Activated CD4-positive, alpha-beta memory T cell treated with anti-CD3 and anti-CD28 coated beads for 36 hours (primary cell): ENCODE results near the gene AMBRA1. TPM values are rescaled to one million over a fixed set of nuclear protein-coding genes. Genes with fewer than 3 reads are reported as not detected.

Experiments
- CTCF ChIA-PET: fragments of 350-600 bp; sonication (Branson Sonifier 250); formaldehyde crosslinking; loops from one replicate; lab custom pipeline; 2021; ENCODE audit warnings: antibody characterized with exemption, inconsistent platforms; lab: Charles Lee
- POLR2A ChIA-PET: fragments of 350-600 bp; sonication (Branson Sonifier 250); formaldehyde crosslinking; loops from one replicate; lab custom pipeline; 2021; ENCODE audit warnings: antibody characterized with exemption; lab: Charles Lee
- DNase-seq: peaks from one replicate; pipeline ENCODE4 v3.0.0-alpha.2; 2020
- H3K27ac Mint-ChIP-seq: one replicate; pipeline ENCODE4 v1.8.0; 2021; ENCODE audit warnings: mixed read lengths
- H3K27me3 Mint-ChIP-seq: one replicate; pipeline ENCODE4 v1.8.0; 2021; ENCODE audit warnings: mixed read lengths
- H3K36me3 Mint-ChIP-seq: one replicate; pipeline ENCODE4 v1.8.0; 2021; ENCODE audit warnings: mixed read lengths
- H3K4me1 Mint-ChIP-seq: one replicate; pipeline ENCODE4 v1.8.0; 2021; ENCODE audit warnings: low read depth, mixed read lengths
- H3K4me3 Mint-ChIP-seq: one replicate; pipeline ENCODE4 v1.8.0; 2021; ENCODE audit warnings: mild to moderate bottlenecking, mixed read lengths
- H3K9me3 Mint-ChIP-seq: one replicate; pipeline ENCODE4 v1.8.0; 2021; ENCODE audit warnings: mixed read lengths
- intact Hi-C: fragments of 100-400 bp; cut with micrococcal nuclease; formaldehyde crosslinking; loops from one replicate; pipeline ENCODE4 v1.15.1; 2023
- total RNA-seq, 2 experiments: library from RNA; stranded (reverse); gene quantifications; one replicate each; pipeline ENCODE4 v1.2.3, GENCODE V29; 2021

Gene AMBRA1
- total RNA-seq, 2 experiments from 2014 or later: 22.5 to 24.1 TPM

DNA sequence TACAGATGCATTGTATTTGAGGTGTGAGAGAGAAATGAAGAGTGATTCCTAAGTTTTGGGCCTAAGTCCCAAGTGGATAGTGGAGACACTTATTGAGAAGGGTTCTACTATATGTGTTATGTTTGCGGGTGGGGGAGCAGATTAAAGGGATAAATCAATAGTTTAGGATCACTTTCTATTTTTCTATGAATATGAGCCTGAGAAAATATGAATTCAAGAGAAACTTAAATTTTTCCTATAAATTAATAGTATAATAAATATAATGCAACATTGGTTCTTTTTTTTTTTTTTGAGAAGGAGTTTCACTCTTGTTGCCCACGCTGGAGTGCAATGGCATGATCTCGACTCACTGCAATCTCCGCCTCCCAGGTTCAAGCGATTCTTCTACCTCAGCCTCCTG lies 31.3 kb downstream of the AMBRA1 start:
- no peaks in the 10 kb centered on the region for H3K9me3 Mint-ChIP-seq
- H3K27me3 Mint-ChIP-seq: no peaks in the 10 kb centered on the region
- ChIA-PET CTCF (interaction anchor here (1.2 kb wide), 1 partner anchor 33 kb away, joined by 5 read pairs; no protein-coding TSS in a partner anchor), POLR2A (no interaction called here)
- no peak overlapping the region for H3K4me3 Mint-ChIP-seq
- intact Hi-C loops: no loop called here
- H3K27ac Mint-ChIP-seq: no peak overlapping the region
- H3K4me1 Mint-ChIP-seq: peaks cover 51% of the 10 kb centered on the region
- no peaks in the 10 kb centered on the region for H3K36me3 Mint-ChIP-seq
- DNase-seq: no peak

DNA sequence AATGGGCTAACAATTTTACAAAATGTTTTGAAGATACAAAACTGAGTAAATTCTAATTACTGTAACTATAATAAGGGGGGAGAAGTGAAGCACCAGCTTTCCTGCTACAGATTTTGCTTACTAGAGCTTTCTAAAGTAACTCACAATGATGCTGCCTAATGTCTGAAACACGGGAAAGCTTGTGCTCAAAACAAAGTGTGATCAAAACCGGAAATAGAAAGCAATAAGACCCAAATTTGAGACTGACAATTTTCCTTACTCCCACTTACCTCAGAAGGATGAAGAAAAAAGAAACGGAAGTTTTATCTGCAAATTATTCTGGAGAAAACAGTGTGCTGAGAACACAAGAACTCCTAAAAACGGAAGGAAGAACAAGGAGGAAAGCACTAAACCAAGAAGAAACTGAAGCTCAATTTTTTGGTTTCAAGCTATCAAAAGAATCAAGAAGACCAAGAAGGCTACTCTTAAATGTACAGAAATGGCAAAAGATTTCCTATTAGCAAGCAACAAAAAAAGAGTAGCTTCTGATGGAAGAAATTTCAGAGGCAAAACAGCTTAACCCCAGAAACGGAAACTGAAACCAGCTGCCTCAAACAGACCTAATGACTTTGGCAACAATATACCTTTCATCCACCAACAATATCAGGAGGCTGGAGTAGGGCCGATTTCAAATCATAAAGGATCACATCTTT lies 33.4 kb downstream of the AMBRA1 start:
- H3K27me3 Mint-ChIP-seq: no peaks in the 10 kb centered on the region

GRCh38 chr11:46559815-46560214 lies 34.0 kb downstream of the AMBRA1 start:
- intact Hi-C loops: loop anchor here (2.0 kb wide), 1 partner anchor 57 kb away; the partner anchor contains the start of genes ATG13 and HARBI1
- CTCF ChIA-PET: interaction anchor here (0.7 to 2.4 kb wide), 4 partner anchors 30 to 110 kb away, joined by 3 to 9 read pairs (median 4); partner anchors contain the start of genes ATG13 and HARBI1
- no peaks in the 10 kb centered on the region for H3K36me3 Mint-ChIP-seq
- peaks cover 66% of the 10 kb centered on the region for H3K4me1 Mint-ChIP-seq
- H3K27ac Mint-ChIP-seq: peak overlapping the region; percentile 91
- no peaks in the 10 kb centered on the region for H3K27me3 Mint-ChIP-seq
- no peaks in the 10 kb centered on the region for H3K9me3 Mint-ChIP-seq
- peak overlapping the region; percentile 79 for H3K4me3 Mint-ChIP-seq
- DNase-seq: no peak
- POLR2A ChIA-PET: interaction anchor here (0.9 kb wide), 1 partner anchor 56 kb away, joined by 3 read pairs; no protein-coding TSS in a partner anchor

More for the DNA sequence above, 33.4 kb downstream of the AMBRA1 start:
- Mint-ChIP-seq H3K9me3 (no peaks in the 10 kb centered on the region), H3K27ac (peak overlapping the region; percentile 91), H3K4me3 (peak overlapping the region; percentile 79), H3K36me3 (no peaks in the 10 kb centered on the region), H3K4me1 (peaks cover 62% of the 10 kb centered on the region)
- intact Hi-C loops: loop anchor here (2.0 kb wide), 1 partner anchor 56 kb away; the partner anchor contains the start of genes ATG13 and HARBI1
- DNase-seq: peak; percentile 21
- ChIA-PET POLR2A (interaction anchor here (0.7 to 1.4 kb wide), 4 partner anchors 10 to 56 kb away, joined by 3 to 6 read pairs (median 3); partner anchors contain the start of gene AMBRA1), CTCF (interaction anchor here (0.7 to 2.4 kb wide), 9 partner anchors 11 to 593 kb away, joined by 3 to 9 read pairs (median 5); partner anchors contain the start of genes ATG13 and HARBI1)

GRCh38 chr11:46557684-46558151 lies 36.1 kb downstream of the AMBRA1 start:
- POLR2A ChIA-PET: no interaction called here
- intact Hi-C loops: no loop called here
- no peak overlapping the region for H3K4me3 Mint-ChIP-seq
- H3K27me3 Mint-ChIP-seq: no peaks in the 10 kb centered on the region
- CTCF ChIA-PET: interaction anchor here (0.8 to 0.9 kb wide), 2 partner anchors 28 to 60 kb away, joined by 3 read pairs; partner anchors contain the start of gene ATG13
- peaks cover 68% of the 10 kb centered on the region for H3K4me1 Mint-ChIP-seq
- H3K9me3 Mint-ChIP-seq: no peaks in the 10 kb centered on the region
- DNase-seq: no peak
- no peak overlapping the region for H3K27ac Mint-ChIP-seq
- no peaks in the 10 kb centered on the region for H3K36me3 Mint-ChIP-seq

DNA sequence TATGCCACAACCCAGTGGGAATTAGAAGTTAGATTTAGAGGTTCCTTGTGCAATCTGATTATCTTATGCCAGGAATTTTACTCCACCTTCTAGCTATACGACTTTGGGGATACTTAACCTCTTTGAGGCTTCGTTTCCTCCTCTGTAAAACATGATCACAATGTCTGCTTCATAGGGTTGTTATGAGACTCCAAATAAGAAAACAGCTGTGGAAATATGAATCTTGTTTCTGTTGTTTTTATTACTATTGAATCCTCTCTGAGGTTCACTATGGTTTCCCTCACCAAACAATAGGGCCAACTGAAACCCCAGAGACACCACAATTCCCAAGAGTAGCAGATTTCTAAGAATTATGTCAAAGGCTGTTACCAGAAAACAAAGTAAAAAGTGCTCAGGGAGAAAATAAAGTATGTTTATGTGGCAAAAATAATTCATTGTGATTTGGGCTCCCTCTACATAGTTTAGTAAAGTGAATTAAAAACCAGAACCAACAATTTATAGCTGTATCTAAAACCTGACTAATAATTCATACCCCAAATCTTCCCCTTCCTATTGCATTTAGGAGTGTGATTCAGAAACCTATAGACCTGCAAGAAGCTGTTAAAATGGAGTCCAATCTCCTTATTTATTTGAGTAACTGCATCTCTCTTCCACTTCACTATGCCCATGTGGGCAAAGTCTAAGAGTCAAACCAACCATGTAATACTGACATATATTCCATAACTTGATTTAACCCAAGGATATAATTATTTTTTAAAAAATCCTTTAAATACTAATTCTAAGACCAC lies 38.4 kb downstream of the AMBRA1 start:
- peak; percentile 16 for DNase-seq
- CTCF ChIA-PET: interaction anchor here (1.0 to 3.3 kb wide), 4 partner anchors 17 to 167 kb away, joined by 3 to 11 read pairs (median 6); no protein-coding TSS in a partner anchor

GRCh38 chr11:46554213-46555147 lies 39.3 kb downstream of the AMBRA1 start:
- no peak overlapping the region for H3K4me3 Mint-ChIP-seq
- H3K27ac Mint-ChIP-seq: no peak overlapping the region
- ChIA-PET CTCF (interaction anchor here (0.7 to 3.3 kb wide), 4 partner anchors 16 to 955 kb away, joined by 3 to 11 read pairs (median 6); no protein-coding TSS in a partner anchor), POLR2A (no interaction called here)
- no peaks in the 10 kb centered on the region for H3K36me3 Mint-ChIP-seq
- no peaks in the 10 kb centered on the region for H3K27me3 Mint-ChIP-seq
- intact Hi-C loops: no loop called here
- H3K4me1 Mint-ChIP-seq: peaks cover 44% of the 10 kb centered on the region
- no peak for DNase-seq
- H3K9me3 Mint-ChIP-seq: no peaks in the 10 kb centered on the region

More for the DNA sequence above, 38.4 kb downstream of the AMBRA1 start:
- intact Hi-C loops: no loop called here
- H3K36me3 Mint-ChIP-seq: no peaks in the 10 kb centered on the region
- peaks cover 49% of the 10 kb centered on the region for H3K4me1 Mint-ChIP-seq
- H3K4me3 Mint-ChIP-seq: no peak overlapping the region
- H3K9me3 Mint-ChIP-seq: no peaks in the 10 kb centered on the region
- H3K27me3 Mint-ChIP-seq: no peaks in the 10 kb centered on the region
- POLR2A ChIA-PET: no interaction called here
- H3K27ac Mint-ChIP-seq: no peak overlapping the region

GRCh38 chr11:46553814-46554212 lies 40.0 kb downstream of the AMBRA1 start:
- DNase-seq: no peak
- H3K27me3 Mint-ChIP-seq: no peaks in the 10 kb centered on the region
- ChIA-PET CTCF (interaction anchor here (1.4 to 3.3 kb wide), 3 partner anchors 15 to 63 kb away, joined by 3 to 11 read pairs (median 8); no protein-coding TSS in a partner anchor), POLR2A (no interaction called here)
- no peaks in the 10 kb centered on the region for H3K36me3 Mint-ChIP-seq
- peaks cover 41% of the 10 kb centered on the region for H3K4me1 Mint-ChIP-seq
- H3K9me3 Mint-ChIP-seq: no peaks in the 10 kb centered on the region
- no peak overlapping the region for H3K4me3 Mint-ChIP-seq
- no peak overlapping the region for H3K27ac Mint-ChIP-seq
- intact Hi-C loops: no loop called here

GRCh38 chr11:46551261-46551660 lies 42.6 kb downstream of the AMBRA1 start:
- ChIA-PET CTCF (no interaction called here), POLR2A (no interaction called here)
- H3K36me3 Mint-ChIP-seq: peaks cover 4% of the 10 kb centered on the region
- H3K9me3 Mint-ChIP-seq: no peaks in the 10 kb centered on the region
- no peak overlapping the region for H3K27ac Mint-ChIP-seq
- H3K4me3 Mint-ChIP-seq: no peak overlapping the region
- intact Hi-C loops: no loop called here
- no peaks in the 10 kb centered on the region for H3K27me3 Mint-ChIP-seq
- DNase-seq: no peak
- peaks cover 31% of the 10 kb centered on the region for H3K4me1 Mint-ChIP-seq

GRCh38 chr11:46547579-46547978 lies 46.2 kb downstream of the AMBRA1 start:
- peaks cover 4% of the 10 kb centered on the region for H3K4me1 Mint-ChIP-seq
- no peaks in the 10 kb centered on the region for H3K27me3 Mint-ChIP-seq
- H3K4me3 Mint-ChIP-seq: no peak overlapping the region
- peaks cover 30% of the 10 kb centered on the region for H3K36me3 Mint-ChIP-seq
- H3K9me3 Mint-ChIP-seq: no peaks in the 10 kb centered on the region
- CTCF ChIA-PET: interaction anchor here (1.6 to 1.7 kb wide), 2 partner anchors 9 to 18 kb away, joined by 8 to 9 read pairs; no protein-coding TSS in a partner anchor
- intact Hi-C loops: no loop called here
- POLR2A ChIA-PET: no interaction called here
- H3K27ac Mint-ChIP-seq: no peak overlapping the region
- DNase-seq: no peak

DNA sequence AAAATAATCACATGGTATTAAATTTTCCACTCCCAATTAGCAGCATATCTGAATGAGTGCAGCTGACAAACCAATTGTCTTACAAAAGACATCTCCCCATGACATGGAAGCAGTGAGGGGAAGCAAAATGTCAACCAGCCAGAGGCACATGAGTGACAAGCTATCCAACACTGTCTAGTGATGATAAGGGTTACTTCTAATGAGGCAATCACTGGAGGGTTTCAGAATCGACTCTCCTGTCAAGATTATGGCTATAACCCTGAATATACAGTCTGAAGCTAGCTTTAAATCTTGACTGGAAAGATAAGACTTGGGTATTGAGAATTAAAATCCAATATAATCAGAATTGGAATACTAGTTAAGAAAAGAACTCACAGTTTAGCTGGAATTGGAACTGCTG lies 50.3 kb downstream of the AMBRA1 start:
- no peak overlapping the region for H3K4me3 Mint-ChIP-seq
- intact Hi-C loops: no loop called here
- no peaks in the 10 kb centered on the region for H3K27me3 Mint-ChIP-seq

More for the DNA sequence above, 50.3 kb downstream of the AMBRA1 start:
- Mint-ChIP-seq H3K27ac (no peak overlapping the region), H3K36me3 (peaks cover 41% of the 10 kb centered on the region), H3K4me1 (no peaks in the 10 kb centered on the region), H3K9me3 (no peaks in the 10 kb centered on the region)
- CTCF ChIA-PET: interaction anchor here (0.6 to 3.6 kb wide), 5 partner anchors 14 to 232 kb away, joined by 3 to 19 read pairs (median 9); no protein-coding TSS in a partner anchor
- POLR2A ChIA-PET: no interaction called here
- DNase-seq: no peak
